AG09319 (cell line): ENCODE results near the gene ZNG1F.
"Not testable (repeated sequence)": the region's sequence is repeated elsewhere in the genome, so short reads cannot be mapped to it uniquely, and the experiment has no call there.

Experiments used
- DNase-seq: peaks from one replicate; pipeline ENCODE4 v3.0.0-alpha.2; 2010; ENCODE audit warnings: low read depth; ENCODE audit errors: extremely low read depth
- CTCF ChIP-seq: IDR thresholded peaks from 2 replicates; pipeline ENCODE4 v1.5.1; 2011; ENCODE audit warnings: low read depth, mild to moderate bottlenecking, inconsistent platforms, low read length, moderate library complexity

ZNG1F gene

GRCh38 chr9:41189217-41189616 lies at the start of gene ZNG1F:
Gene ZNG1F, minus strand, starts transcription at chr9:41189317. Its CDS starts 59 bp downstream, at chr9:41189258.
- not testable (repeated sequence) for DNase-seq

DNA sequence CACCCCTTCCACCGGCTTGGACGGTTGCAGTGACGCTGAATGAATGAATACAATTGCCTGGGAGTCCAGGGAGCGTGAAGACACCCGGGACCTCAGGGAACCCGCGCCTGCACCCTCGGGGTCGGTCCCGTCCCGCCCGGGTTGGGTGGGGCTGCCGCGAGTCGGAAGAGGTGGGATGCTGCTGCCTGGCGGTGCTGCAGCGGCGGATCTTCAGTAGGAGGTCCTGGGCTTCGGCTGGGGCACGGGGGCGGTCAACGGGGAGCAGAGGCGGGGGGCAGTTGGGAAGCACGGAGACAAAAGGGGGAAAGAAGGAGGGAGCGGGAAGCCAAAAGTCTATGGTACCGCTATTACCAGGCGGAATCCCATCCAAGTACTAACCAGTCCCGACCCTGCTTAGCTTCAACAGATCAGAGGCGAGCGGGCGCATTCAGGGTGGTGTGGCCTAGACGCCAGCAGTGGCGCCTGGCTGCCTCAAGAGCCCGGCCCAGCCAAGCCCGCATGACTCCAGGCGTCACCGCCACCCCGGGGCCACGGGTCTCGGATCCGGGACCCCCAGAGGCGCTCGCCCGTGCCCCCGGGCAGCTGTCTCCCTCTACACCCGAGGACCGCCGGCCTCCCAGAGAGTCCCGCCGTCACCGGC lies 48.1 kb upstream of the ZNG1F start:
- DNase-seq = not testable (repeated sequence)

DNA sequence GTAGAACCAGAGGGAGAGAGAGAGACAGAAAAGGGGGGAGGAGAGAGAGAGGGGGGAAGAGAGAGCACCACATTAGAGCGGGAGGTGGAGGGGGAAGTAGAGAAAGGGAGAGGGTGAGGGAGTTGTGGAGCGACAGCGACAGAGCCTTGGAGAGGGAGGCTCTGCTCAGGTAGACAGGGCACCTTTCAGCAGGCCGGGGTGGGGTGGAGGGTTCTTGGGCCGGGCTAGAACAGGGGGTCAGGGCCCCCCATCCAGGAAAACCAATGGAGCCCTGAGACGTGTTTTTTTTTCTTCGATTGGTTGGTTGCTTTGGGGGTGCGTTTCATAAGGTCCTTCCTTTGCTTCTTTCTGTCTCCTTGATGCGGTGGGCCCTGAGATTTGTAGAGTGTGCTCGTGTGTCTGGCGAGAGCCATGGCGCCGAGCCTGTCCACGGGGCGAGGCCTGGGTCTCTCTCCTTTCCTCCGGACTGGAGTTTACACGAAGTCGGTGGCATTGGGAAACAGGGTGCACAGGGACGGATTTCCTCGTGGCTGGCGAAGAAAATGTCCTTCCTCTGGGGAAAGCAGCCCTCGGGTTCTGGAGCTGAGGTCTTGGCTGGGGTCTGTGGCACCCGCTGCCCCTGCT lies 47.5 kb upstream of the ZNG1F start:
- not testable (repeated sequence) for DNase-seq

DNA sequence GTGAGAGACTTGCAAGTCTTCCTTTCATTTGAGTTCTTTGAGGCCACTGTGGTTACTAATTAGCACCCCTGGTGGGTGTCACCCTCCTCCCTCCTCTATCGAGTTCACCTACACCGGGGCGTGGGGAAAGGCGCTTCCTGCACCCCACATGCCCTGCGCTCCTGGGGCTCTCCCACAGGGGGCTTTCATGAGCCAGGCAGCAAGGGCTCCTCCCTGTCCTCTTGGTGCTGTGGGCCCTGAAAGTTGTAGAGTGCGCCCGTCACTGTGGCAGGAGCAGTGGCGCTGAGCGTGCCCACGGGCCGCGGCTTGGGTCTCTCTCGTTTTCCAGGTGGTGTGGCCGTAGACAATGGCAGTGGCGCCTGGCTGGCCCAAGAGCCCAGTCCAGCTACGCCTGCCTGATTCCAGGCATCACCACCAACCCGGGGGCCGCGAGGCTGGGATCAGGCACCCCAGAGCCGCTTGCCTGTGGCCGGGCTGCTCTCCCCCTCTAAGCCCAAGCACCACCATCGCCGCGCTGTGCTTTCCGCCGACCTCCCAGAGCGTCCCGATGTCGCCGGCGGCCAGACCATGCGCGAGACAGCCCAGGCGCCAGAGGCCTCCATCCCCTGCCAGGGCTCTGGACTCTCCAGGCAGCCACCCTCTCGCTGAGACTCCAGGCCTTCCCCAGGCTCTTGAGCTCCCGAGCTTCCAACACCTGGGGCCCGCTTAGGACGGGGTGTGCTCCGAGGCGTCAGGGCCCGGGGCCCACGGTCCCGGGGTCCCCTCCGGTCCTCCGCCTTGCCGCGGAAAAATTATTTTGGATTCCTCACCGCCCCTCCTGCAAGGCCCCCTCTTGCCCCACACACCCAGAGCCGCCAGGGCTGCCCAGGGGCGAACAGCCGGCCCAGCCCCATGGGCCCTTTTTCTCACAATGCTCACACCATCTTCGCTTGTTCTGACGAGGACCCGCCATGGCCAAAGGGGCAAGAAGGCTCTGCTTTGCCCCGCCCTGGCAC lies 46.0 kb upstream of the ZNG1F start:
- not testable (repeated sequence) for DNase-seq

DNA sequence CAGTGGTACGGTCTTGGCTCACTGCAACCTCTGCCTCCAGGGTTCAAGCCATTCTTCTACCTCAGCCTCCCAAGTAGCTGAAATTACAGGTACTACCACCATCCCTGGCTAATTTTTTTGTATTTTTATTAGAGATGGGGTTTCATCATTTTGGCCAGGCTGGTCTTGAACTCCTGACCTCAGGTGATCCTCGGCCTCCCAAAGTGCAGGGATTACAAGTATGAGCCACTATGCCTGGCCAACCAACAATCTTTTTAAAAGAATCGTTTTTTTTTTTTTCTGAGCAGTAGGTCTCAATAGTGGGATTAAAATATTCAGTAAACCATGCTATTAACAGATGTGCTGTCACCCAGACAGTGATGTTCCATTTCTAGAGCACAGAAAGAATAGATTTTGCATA lies 45.1 kb upstream of the ZNG1F start:
- not testable (repeated sequence) for DNase-seq

DNA sequence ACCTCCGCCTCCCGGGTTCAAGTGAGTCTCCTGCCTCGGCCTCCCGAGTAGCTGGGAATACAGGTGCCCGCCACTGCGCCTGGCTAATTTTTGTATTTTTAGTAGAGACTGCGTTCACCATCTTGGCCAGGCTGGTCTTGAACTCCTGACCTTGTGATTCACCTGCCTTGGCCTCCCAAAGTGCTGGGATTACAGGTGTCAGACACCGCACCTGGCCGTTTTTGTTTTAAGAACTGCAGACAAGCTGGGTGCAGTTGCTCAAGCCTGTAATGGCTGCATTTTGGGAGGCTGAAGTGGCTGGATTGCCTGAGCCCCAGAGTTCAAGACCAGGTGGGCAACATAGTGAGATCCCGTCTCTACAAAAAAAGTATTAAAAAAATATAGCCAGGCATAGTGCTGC lies 43.2 kb upstream of the ZNG1F start:
- not testable (repeated sequence) for DNase-seq

- DNase-seq = not testable (repeated sequence)
Measured at GRCh38 chr9:41230418-41230817, 41.3 kb upstream of the ZNG1F start.

GRCh38 chr9:41229408-41230401 lies 40.6 kb upstream of the ZNG1F start:
- no peak for TF ChIP-seq CTCF
- no peak for DNase-seq

DNA sequence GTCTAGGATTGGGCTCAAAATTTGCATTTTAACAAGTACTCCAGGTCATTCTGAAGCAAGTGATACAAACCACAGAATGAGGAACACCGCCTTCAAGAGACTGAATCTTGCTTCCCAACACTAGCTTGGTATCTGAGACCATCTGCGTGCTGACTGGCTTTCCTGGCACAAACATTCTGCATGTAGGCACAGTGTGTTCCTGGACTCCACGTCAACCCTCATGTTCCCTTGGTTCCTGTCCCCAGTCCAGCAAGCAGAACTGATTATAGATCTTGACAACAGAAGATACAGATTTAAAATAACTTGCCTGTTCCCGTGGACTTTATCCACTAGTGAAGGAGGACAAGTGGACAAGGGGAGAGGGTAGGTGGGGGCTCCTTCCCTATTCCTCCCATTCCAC lies 30.7 kb upstream of the ZNG1F start:
- DNase-seq = not testable (repeated sequence)

- DNase-seq = not testable (repeated sequence)
Measured at GRCh38 chr9:41188439-41188838, 678 bp downstream of the ZNG1F start.

GRCh38 chr9:41174994-41175393 lies 14.1 kb downstream of the ZNG1F start:
- DNase-seq = not testable (repeated sequence)

DNA sequence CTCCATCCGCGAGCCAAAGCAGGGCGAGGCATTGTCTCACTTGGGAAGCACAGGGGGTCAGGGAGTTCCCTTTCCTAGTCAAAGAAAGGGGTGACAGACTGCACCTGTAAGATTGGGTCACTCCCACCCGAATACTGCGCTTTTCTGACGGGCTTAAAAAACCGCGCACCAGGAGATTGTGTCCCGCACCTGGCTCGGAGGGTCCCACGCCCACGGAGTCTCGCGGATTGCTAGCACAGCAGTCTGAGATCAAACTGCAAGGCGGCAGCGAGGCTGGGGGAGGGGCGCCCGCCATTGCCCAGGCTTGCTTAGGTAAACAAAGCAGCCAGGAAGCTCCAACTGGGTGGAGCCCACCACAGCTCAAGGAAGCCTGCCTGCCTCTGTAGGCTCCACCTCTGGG lies 39.0 kb downstream of the ZNG1F start:
- not testable (repeated sequence) for DNase-seq

- DNase-seq = not testable (repeated sequence)
Measured at GRCh38 chr9:41141878-41142277, 47.2 kb downstream of the ZNG1F start.

- DNase-seq = not testable (repeated sequence)
Measured at GRCh38 chr9:41128581-41128980, 60.5 kb downstream of the ZNG1F start, which contains the start of gene FOXD4L6. Gene FOXD4L6, minus strand, starts transcription at chr9:41128681. Its CDS starts 298 bp downstream, at chr9:41128383.

- not testable (repeated sequence) for DNase-seq
Measured at GRCh38 chr9:41126746-41127446, 62.2 kb downstream of the ZNG1F start.

- DNase-seq = not testable (repeated sequence)
Measured at GRCh38 chr9:41125936-41126335, 63.2 kb downstream of the ZNG1F start.

DNA sequence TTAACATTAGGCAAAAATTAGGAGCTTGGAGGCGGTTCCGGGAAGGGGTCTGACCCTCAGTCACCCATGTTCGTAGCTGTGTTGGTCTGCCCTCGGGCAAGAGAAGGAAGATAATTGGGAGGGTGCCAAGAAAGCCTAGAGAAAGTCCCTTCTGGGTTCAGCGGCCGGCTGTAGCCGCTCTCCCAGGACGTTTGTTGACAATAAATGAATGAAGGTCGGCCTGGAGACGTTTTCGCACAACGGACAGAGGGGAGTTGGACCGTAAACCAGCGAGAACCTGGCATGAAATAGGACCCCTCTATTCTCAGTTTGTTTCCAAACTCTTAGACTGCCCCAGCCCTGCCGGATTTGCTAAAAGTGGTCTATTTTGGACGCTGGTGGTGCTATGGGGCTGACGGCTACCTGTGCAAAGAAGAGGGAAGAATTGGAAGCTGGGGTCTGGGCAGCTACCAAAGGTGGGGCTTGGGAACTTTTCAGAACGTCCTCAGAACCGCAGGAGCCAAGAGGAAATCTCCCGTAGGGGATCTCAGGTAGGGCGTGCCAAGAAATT lies 63.9 kb downstream of the ZNG1F start:
- DNase-seq = not testable (repeated sequence)
